Gastroesophageal sphincter (tissue), 4 donors: ENCODE results near the gene FRMPD1. TPM values are rescaled to one million over a fixed set of nuclear protein-coding genes. Genes with fewer than 3 reads are reported as not detected.

Experiments used
- ATAC-seq: fragments of 150-250 bp; one replicate; pipeline ENCODE4 v1.9.1; 2016; ENCODE audit warnings: mild to moderate bottlenecking, moderate library complexity
- H3K27ac ChIP-seq, 4 donors: fragments of 200-600 bp; sonication (generic) in 3 of 4; 1 replicate in 3 of 4; 2 replicates in 1 of 4; pipeline ENCODE4 v1.5.1; 2016 to 2019
- H3K27me3 ChIP-seq: fragments of 200-600 bp; sonication (generic); one replicate; pipeline ENCODE4 v1.5.1; 2019
- H3K36me3 ChIP-seq, 2 donors: fragments of 200-600 bp; sonication (generic); one replicate each; pipeline ENCODE4 v1.5.1; 2019; ENCODE audit warnings: control low read depth in 1 of 2
- H3K4me1 ChIP-seq, 3 donors: fragments of 200-600 bp; sonication (generic); 1 replicate in 2 of 3; 2 replicates in 1 of 3; pipeline ENCODE4 v1.5.1; 2016 to 2019; ENCODE audit warnings: control low read depth in 2 of 3
- H3K4me3 ChIP-seq, 2 donors: fragments of 200-600 bp; sonication (generic); one replicate each; pipeline ENCODE4 v1.5.1; 2019; ENCODE audit warnings: mild to moderate bottlenecking in 1 of 2, moderate library complexity in 1 of 2
- H3K9me3 ChIP-seq, 3 donors: fragments of 200-600 bp; sonication (generic); one replicate each; pipeline ENCODE4 v1.5.1; 2017 to 2019; ENCODE audit warnings: control low read depth in 2 of 3
- CTCF ChIP-seq, 4 experiments: fragments of 200-600 bp in 2 of 4; fragments of 450-650 bp in 2 of 4; sonication (generic) in 1 of 4; IDR thresholded peaks; one replicate each; pipeline ENCODE4 v1.5.1; 2017 to 2019; ENCODE audit warnings: antibody characterized with exemption in 4 of 4, mild to moderate bottlenecking in 2 of 4, moderate library complexity in 2 of 4
- EP300 ChIP-seq: sonication (generic); formaldehyde crosslinking; IDR thresholded peaks from one replicate; pipeline ENCODE4 v1.6.1; 2017; ENCODE audit warnings: antibody characterized with exemption, mild to moderate bottlenecking
- POLR2A ChIP-seq, 2 donors: fragments of 450-650 bp; IDR thresholded peaks; one replicate each; pipeline ENCODE4 v1.6.1; 2017; ENCODE audit warnings: antibody characterized with exemption in 2 of 2, mild to moderate bottlenecking in 2 of 2, moderate library complexity in 1 of 2
- POLR2AphosphoS5 ChIP-seq: sonication (generic); formaldehyde crosslinking; IDR thresholded peaks from one replicate; pipeline ENCODE4 v1.6.1; 2017; ENCODE audit warnings: antibody characterized with exemption
- WGBS, 2 donors: methylation state at CpG; one replicate each; pipeline ENCODE4 v1.1.5; 2018; ENCODE audit warnings: low coverage in 1 of 2; 5-methylcytosine and 5-hydroxymethylcytosine counted together
- total RNA-seq, 4 donors: library from RNA; depleted of rRNA; stranded (reverse); fragments of >200 nt; gene quantifications; one replicate each; pipeline ENCODE4 v1.1.0, GENCODE V29; 2016

Gene FRMPD1
- total RNA-seq, 4 donors from 2014 or later, result 0.27 TPM; not detected in 3

GRCh38 chr9:37609735-37610397 lies 40.9 kb upstream of the FRMPD1 start:
- Histone ChIP-seq H3K36me3 (no peaks in the 10 kb centered on the region), H3K9me3 (no peaks in the 10 kb centered on the region), H3K4me1 (no peaks in the 10 kb centered on the region), H3K27ac (no peak overlapping the region), H3K27me3 (peaks cover 20% of the 10 kb centered on the region), H3K4me3 (no peak overlapping the region)
- TF ChIP-seq CTCF (IDR thresholded peaks at IDR 0.05), result no peak
- no peak for TF ChIP-seq POLR2A (IDR thresholded peaks at IDR 0.05)
- TF ChIP-seq POLR2AphosphoS5, result no peak
- no peak for TF ChIP-seq EP300
- whole genome bisulfite sequencing, 2 donors, result 61 to 71% methylated on average over 5 to 6 of the region's 6 CpGs
- ATAC-seq, result no peak

GRCh38 chr9:37611014-37611413 lies 39.7 kb upstream of the FRMPD1 start:
- H3K36me3 ChIP-seq, result no peaks in the 10 kb centered on the region
- no peaks in the 10 kb centered on the region for H3K4me1 ChIP-seq
- H3K27ac ChIP-seq, result no peak overlapping the region
- WGBS, 2 donors, result 60 to 65% methylated on average over 5 to 6 of the region's 6 CpGs
- H3K9me3 ChIP-seq, result no peaks in the 10 kb centered on the region
- peaks cover 14% of the 10 kb centered on the region for H3K27me3 ChIP-seq
- no peak for ATAC-seq
- H3K4me3 ChIP-seq, result no peak overlapping the region
- TF ChIP-seq EP300, result no peak
- no peak for TF ChIP-seq CTCF (IDR thresholded peaks at IDR 0.05)
- TF ChIP-seq POLR2A (IDR thresholded peaks at IDR 0.05), result no peak

- no peaks in the 10 kb centered on the region for H3K4me1 ChIP-seq
- H3K9me3 ChIP-seq, result no peaks in the 10 kb centered on the region
- TF ChIP-seq EP300, result no peak
- no peak for TF ChIP-seq CTCF (IDR thresholded peaks at IDR 0.05)
- TF ChIP-seq POLR2AphosphoS5, result no peak
- TF ChIP-seq POLR2A (IDR thresholded peaks at IDR 0.05), result no peak
- no peaks in the 10 kb centered on the region for H3K36me3 ChIP-seq
- no peak for ATAC-seq
- H3K4me3 ChIP-seq, result no peak overlapping the region
- H3K27me3 ChIP-seq, result peaks cover 15% of the 10 kb centered on the region
- 40 to 80% methylated on average over 1 of the region's 1 CpG for WGBS, 2 donors
- no peak overlapping the region for H3K27ac ChIP-seq
Observed at GRCh38 chr9:37611961-37612360, 38.8 kb upstream of the FRMPD1 start.

- WGBS, 2 donors, result 59% methylated on average over 2 of the region's 2 CpGs
- no peak overlapping the region for H3K27ac ChIP-seq
- H3K4me1 ChIP-seq, result no peaks in the 10 kb centered on the region
- peaks cover 16% of the 10 kb centered on the region for H3K27me3 ChIP-seq
- H3K4me3 ChIP-seq, result no peak overlapping the region
- ATAC-seq, result no peak
- no peaks in the 10 kb centered on the region for H3K36me3 ChIP-seq
- H3K9me3 ChIP-seq, result no peaks in the 10 kb centered on the region
- TF ChIP-seq CTCF (IDR thresholded peaks at IDR 0.05) (no peak), POLR2AphosphoS5 (no peak), POLR2A (IDR thresholded peaks at IDR 0.05) (no peak), EP300 (no peak)
Observed at GRCh38 chr9:37617161-37617560, 33.6 kb upstream of the FRMPD1 start.

- ATAC-seq, result no peak
- Histone ChIP-seq H3K4me1 (no peaks in the 10 kb centered on the region), H3K36me3 (no peaks in the 10 kb centered on the region), H3K27ac (no peak overlapping the region), H3K9me3 (no peaks in the 10 kb centered on the region), H3K4me3 (no peak overlapping the region), H3K27me3 (peaks cover 9% of the 10 kb centered on the region)
- no peak for TF ChIP-seq CTCF (IDR thresholded peaks at IDR 0.05)
- no peak for TF ChIP-seq EP300
- TF ChIP-seq POLR2A (IDR thresholded peaks at IDR 0.05), result no peak
- no peak for TF ChIP-seq POLR2AphosphoS5
- WGBS, 2 donors, result 31 to 45% methylated on average over 2 to 3 of the region's 4 CpGs
Observed at GRCh38 chr9:37617832-37618231, 32.9 kb upstream of the FRMPD1 start.
